ENCODE measurements around the gene BRICD5.

BRICD5 gene

DNA sequence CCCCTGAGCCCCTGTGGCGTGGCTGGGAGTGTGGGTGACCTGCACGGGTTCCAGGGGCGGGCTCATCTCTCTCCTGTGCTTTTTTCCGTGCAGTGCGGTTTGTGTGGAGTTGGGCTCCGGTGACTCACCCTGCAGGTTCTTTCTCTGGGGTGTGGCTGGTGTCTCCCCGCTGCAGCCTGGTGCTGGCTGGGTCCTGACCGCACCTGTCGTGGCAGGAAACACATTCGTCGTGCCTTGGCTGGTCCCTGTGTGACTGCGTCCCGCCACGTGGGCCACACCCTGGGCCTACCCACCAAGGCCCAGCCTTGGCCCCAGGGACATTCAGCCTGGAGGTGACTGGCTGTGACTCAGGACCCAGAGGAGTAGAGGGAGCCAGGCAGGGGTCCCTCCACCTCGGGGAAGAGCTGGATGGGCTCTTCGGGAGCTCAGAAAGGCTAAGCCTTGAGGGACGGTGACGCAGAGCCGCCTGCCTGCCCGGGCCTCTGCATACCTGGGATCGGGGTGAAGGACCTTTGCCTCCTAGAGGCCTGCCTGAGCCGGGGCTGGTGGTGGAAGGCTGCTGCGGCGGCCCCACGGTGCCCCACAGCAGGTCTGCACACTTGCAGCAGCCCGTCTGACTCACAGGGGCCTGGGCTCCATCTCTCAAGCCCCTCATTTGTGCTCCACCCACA is 47.3 kb downstream of the BRICD5 start:
- no peak for DNase-seq (ENCODE audit: low spot score)

- DNase-seq (ENCODE audit: low spot score) = no peak
Measured at GRCh38 chr16:2162676-2163118, 48.0 kb downstream of the BRICD5 start.

DNA sequence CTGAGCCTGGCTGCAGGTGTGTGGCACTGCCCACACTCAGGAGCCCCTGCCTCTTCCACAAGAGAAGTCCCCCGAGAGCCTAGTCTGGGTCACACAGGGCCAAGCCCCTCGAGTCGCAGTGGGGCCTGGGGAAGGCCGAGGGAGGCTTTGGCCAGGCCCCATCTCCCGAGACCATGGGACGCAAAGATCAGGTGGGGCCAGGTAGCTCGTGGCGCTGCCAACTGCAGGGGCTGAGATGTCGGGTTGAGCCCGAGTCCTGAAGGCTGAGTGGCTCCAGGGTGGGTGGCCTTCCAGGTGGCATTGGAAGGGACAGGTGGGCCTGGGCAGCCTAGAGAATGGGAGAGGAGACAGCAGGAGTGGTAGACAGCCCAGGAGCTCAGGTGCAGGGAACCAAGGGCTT is 48.8 kb downstream of the BRICD5 start:
- DNase-seq (ENCODE audit: low spot score) = no peak

DNA sequence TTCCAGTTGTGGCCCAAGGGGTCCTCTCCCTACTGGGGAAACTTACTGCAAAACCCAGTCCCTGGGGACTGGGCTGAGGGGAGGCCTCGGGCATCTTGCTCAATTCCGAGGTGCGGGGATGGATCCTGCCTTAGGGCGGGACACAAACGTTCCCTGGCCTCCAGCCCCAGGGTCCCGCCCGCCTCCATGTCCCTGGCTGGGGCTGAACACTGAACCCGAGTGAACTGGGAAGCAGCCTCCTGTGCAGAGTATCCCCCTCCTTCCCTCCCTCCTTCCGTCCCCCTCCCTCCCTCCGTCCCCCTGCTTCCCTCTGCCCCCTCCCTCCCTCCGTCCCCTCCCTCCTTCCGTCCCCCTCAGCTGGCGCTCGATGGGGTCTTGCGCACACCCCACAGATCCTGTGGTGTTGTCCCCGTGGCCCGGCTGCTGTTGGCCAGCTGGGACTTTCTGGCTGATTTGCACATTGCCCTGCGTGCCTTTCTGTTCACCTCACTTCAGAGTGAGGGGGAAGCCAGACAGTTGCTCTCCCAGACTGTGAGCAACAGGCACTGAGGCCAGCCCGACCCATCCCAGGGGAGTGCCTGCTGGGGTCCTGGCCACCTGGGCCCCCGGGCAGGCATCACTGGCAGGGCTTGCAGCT is 49.6 kb downstream of the BRICD5 start:
- no peak for DNase-seq (ENCODE audit: low spot score)
